Common myeloid progenitor, CD34-positive (primary cell): Measurements from ENCODE around the gene SHC1.

ENCODE experiments used
- CTCF ChIA-PET: fragments of 350-600 bp; sonication (Branson Sonifier 250); formaldehyde crosslinking; loops from one replicate; lab custom pipeline; 2021; ENCODE audit warnings: antibody characterized with exemption; lab: Charles Lee
- POLR2A ChIA-PET: fragments of 350-600 bp; sonication (Branson Sonifier 250); formaldehyde crosslinking; loops from one replicate; lab custom pipeline; 2021; ENCODE audit warnings: antibody characterized with exemption; lab: Charles Lee
- DNase-seq, 3 donors: peaks; one replicate each; pipeline versions ENCODE4 v3.0.0 to v3.0.0-alpha.2; 2013
- H3K27ac ChIP-seq, 2 experiments: 1 replicate in 1 of 2; 2 replicates in 1 of 2; pipeline ENCODE4 v1.7.0; 2013; ENCODE audit warnings: inconsistent platforms in 2 of 2, low read length in 2 of 2, mild to moderate bottlenecking in 2 of 2, low read depth in 1 of 2, moderate library complexity in 1 of 2; ENCODE audit not compliant: severe bottlenecking in 2 of 2, insufficient read depth in 1 of 2, poor library complexity in 1 of 2
- H3K27me3 ChIP-seq, 5 experiments: replicated peaks in 2 of 5; 1 replicate in 3 of 5; 2 replicates in 2 of 5; pipeline versions ENCODE4 v1.6.1 to v1.7.0; 2013; ENCODE audit warnings: low read length in 4 of 5, mild to moderate bottlenecking in 2 of 5, moderate library complexity in 2 of 5, inconsistent platforms in 1 of 5; ENCODE audit not compliant: insufficient read depth in 5 of 5, control insufficient read depth in 4 of 5
- H3K36me3 ChIP-seq, 4 experiments: 1 replicate in 2 of 4; 2 replicates in 2 of 4; pipeline versions ENCODE4 v1.6.1 to v1.7.0; 2013; ENCODE audit warnings: low read length in 3 of 4, control low read depth in 1 of 4, mild to moderate bottlenecking in 1 of 4; ENCODE audit not compliant: control insufficient read depth in 4 of 4, insufficient read depth in 4 of 4
- H3K4me1 ChIP-seq, 4 experiments: 1 replicate in 3 of 4; 2 replicates in 1 of 4; pipeline versions ENCODE4 v1.6.1 to v1.7.1; 2013; ENCODE audit warnings: low read length in 3 of 4, mild to moderate bottlenecking in 3 of 4, control low read depth in 1 of 4, inconsistent platforms in 1 of 4, moderate library complexity in 1 of 4; ENCODE audit not compliant: control insufficient read depth in 4 of 4, insufficient read depth in 4 of 4; ENCODE audit errors: control extremely low read depth in 1 of 4
- H3K4me3 ChIP-seq, 7 experiments: 1 replicate in 4 of 7; 2 replicates in 3 of 7; pipeline versions ENCODE4 v1.5.1 to v1.7.0; 2013; ENCODE audit warnings: mild to moderate bottlenecking in 7 of 7, low read length in 6 of 7, moderate library complexity in 6 of 7, inconsistent platforms in 2 of 7, low read depth in 2 of 7, control low read depth in 1 of 7; ENCODE audit not compliant: insufficient read depth in 4 of 7, control insufficient read depth in 1 of 7; ENCODE audit errors: extremely low read depth in 1 of 7
- H3K9me3 ChIP-seq, 5 experiments: 1 replicate in 4 of 5; 2 replicates in 1 of 5; pipeline versions ENCODE4 v1.6.1 to v1.7.1; 2013; ENCODE audit warnings: low read length in 4 of 5, mild to moderate bottlenecking in 2 of 5, inconsistent platforms in 1 of 5, low read depth in 1 of 5, moderate library complexity in 1 of 5; ENCODE audit not compliant: control insufficient read depth in 4 of 5, insufficient read depth in 2 of 5; ENCODE audit errors: control extremely low read depth in 1 of 5
- WGBS: methylation state at CpG from one replicate; pipeline ENCODE4 v1.1.5; 2013; ENCODE audit not compliant: insufficient coverage; 5-methylcytosine and 5-hydroxymethylcytosine counted together

The SHC1 gene

DNA sequence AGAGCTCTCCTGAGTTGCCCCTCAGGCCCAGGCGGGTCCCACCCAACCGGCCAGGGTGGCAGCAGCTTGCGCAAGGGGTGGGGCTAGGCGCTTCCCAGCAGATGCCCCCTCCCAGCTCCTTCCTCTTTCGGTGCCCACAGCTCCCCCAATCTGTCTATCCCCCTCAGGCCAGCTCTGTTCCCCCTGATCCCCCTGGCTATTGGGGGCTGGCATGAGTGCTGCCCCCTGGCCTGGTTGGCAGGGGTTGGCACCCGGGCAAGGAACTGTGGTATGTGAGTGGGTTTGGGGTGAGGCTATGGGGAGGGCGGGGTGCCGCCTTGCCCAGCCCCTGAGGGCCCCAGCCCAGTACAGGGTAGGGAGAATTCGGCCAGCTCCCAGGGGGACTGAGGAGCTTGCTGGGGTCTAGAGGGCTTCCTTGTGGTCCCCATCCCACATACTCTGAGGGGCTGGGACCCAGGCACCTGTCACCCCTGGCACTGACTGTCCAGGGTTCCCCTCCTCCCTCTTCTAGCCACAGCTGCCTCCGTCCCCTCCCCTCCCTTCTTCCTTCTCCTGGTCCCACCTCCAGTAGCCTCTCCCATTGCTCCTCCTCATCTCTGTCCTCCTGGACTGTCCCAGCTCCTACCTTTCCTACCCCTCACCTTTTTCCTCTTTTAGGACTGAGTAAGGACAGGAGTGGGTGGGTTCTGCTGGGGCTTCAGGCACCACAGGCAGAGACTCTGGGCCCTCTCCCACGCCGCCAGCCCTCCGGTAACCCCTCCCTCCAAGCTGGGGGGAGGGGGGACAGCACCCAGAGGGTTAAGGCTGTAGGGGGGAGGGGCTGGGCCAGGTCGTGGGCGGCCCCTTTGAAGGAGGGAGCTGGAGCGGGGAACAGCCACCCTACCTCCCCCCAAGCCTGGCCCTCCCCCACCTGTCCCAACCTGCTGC, 37.7 kb upstream of the SHC1 start:
- WGBS: 59% methylated on average over 4 of the region's 16 CpGs
- peak in 2 of 3 donors; percentile 51 to 58 for DNase-seq
- CTCF ChIA-PET: interaction anchor here (0.7 to 4.2 kb wide), 11 partner anchors 9 to 72 kb away, joined by 3 to 33 read pairs (median 6); partner anchors contain the start of genes ADAM15, PBXIP1 and PMVK
- Histone ChIP-seq H3K27ac (no peak overlapping the region), H3K36me3 (no peaks in the 10 kb centered on the region), H3K4me1 (peaks cover 9 to 98% (median 87%) of the 10 kb centered on the region in 4 experiments), H3K9me3 (no peaks in the 10 kb centered on the region), H3K4me3 (peak overlapping the region in 2 of 7 experiments; percentile 7 to 11), H3K27me3 (no peaks in the 10 kb centered on the region)
- POLR2A ChIA-PET: interaction anchor here (0.7 to 1.1 kb wide), 2 partner anchors 8 to 53 kb away, joined by 3 to 4 read pairs; partner anchors contain the start of gene PBXIP1

DNA sequence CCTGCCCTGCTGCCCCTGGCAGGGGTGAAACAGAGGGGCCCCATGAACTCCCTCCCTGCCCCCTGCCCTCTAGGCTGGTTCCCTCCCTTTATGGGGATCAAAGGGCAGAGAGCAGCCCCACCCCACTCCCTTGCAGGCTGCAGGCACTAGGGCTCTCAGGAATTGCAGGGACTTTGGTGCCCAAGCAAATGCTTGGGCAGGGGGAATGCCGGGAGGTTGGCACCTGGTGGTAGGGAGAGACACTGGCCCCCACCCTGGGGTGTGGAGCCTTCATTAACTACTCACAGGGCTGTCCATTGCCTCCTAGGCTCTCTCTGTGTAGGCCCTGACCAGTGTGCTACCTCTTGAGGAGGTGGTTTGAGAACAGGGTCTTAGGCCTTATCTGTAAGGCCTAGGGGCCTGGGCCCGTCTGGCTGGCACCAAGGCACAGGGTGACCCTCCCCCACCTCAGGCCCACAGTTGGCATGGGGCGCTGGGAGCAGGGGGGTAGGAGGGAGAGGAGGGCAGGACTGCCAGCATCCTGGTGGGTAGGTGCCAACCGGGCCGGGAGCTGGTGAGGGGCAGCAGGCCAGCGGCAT, 36.8 kb upstream of the SHC1 start:
- Histone ChIP-seq H3K27me3 (no peaks in the 10 kb centered on the region), H3K27ac (no peak overlapping the region), H3K4me3 (peak overlapping the region in 1 of 7 experiments; percentile 7), H3K36me3 (no peaks in the 10 kb centered on the region), H3K4me1 (peaks cover 11 to 95% (median 83%) of the 10 kb centered on the region in 4 experiments), H3K9me3 (no peaks in the 10 kb centered on the region)
- WGBS: 70% methylated on average over 2 of the region's 6 CpGs
- no peak for DNase-seq
- CTCF ChIA-PET: interaction anchor here (0.7 to 4.2 kb wide), 12 partner anchors 7 to 71 kb away, joined by 3 to 33 read pairs (median 6); partner anchors contain the start of genes PBXIP1 and PMVK
- POLR2A ChIA-PET: interaction anchor here (0.7 to 1.1 kb wide), 2 partner anchors 8 to 52 kb away, joined by 3 to 4 read pairs; partner anchors contain the start of gene PBXIP1

GRCh38 chr1:155006601-155007101, 36.1 kb upstream of the SHC1 start:
- no peak overlapping the region for H3K4me3 ChIP-seq
- POLR2A ChIA-PET: interaction anchor here (0.7 kb wide), 2 partner anchors 33 to 37 kb away, joined by 3 read pairs; no protein-coding TSS in a partner anchor
- H3K36me3 ChIP-seq: no peaks in the 10 kb centered on the region
- H3K27me3 ChIP-seq: no peaks in the 10 kb centered on the region
- no peaks in the 10 kb centered on the region for H3K9me3 ChIP-seq
- H3K4me1 ChIP-seq: peaks cover 11 to 91% (median 78%) of the 10 kb centered on the region in 4 experiments
- CTCF ChIA-PET: interaction anchor here (0.7 to 4.2 kb wide), 8 partner anchors 8 to 38 kb away, joined by 3 to 33 read pairs (median 8); no protein-coding TSS in a partner anchor
- DNase-seq: peak; percentile 34 to 74 (median 68)
- H3K27ac ChIP-seq: no peak overlapping the region
- no CpG with 5 or more reads among the region's 2 CpGs for WGBS

- Histone ChIP-seq H3K27ac (peak overlapping the region in 1 of 2 experiments; percentile 78), H3K4me1 (peaks cover 11 to 90% (median 79%) of the 10 kb centered on the region in 4 experiments), H3K9me3 (no peaks in the 10 kb centered on the region), H3K4me3 (peak overlapping the region in 3 of 7 experiments; percentile 32 to 95 (median 37)), H3K27me3 (no peaks in the 10 kb centered on the region), H3K36me3 (no peaks in the 10 kb centered on the region)
- 100% methylated on average over 1 of the region's 17 CpGs for WGBS
- DNase-seq: no peak
- ChIA-PET POLR2A (interaction anchor here (0.7 kb wide), 2 partner anchors 34 to 36 kb away, joined by 3 read pairs; no protein-coding TSS in a partner anchor), CTCF (interaction anchor here (0.7 to 14.0 kb wide), 8 partner anchors 9 to 34 kb away, joined by 3 to 320 read pairs (median 9); partner anchors contain the start of genes CKS1B, FLAD1 and SHC1)
Observed at GRCh38 chr1:155005076-155006011, 34.8 kb upstream of the SHC1 start.

DNA sequence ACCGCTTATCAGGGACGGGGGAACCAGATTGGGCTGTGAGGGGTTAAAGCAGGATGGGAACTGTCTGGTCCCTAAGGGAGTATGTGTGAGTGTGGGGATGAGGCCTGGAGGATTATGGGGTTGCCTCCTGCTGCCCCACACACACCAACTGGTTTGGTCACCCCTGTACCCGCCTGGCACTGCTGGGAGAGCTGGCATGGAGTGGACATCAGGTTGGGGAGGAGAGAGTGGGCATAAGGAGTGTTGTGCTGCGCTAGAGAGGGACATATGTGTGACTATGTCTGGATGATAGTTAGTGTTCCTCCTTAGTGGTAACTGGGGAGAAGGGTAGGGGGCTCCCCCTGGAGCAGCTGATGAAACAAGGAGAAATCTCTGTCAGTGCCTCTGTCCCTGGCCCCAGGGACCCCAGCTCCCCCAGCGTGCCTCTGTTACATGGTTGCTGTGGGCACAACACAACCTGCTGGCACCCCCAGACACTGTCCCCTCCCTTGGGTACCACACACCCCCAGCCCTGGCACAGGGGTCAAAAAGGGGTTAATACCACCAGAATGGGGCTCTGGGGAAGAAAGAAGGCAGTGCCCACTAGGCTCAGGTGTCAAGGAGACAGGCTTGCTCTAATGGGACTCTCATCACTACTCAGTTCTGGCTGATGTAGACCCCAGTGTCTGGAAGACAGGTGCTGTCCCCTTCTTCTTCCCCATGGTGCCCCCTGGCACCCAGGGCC, 34.0 kb upstream of the SHC1 start:
- Histone ChIP-seq H3K4me3 (peak overlapping the region in 6 of 7 experiments; percentile 23 to 95 (median 85)), H3K36me3 (no peaks in the 10 kb centered on the region), H3K9me3 (no peaks in the 10 kb centered on the region), H3K27me3 (no peaks in the 10 kb centered on the region), H3K27ac (peak overlapping the region in 1 of 2 experiments; percentile 78), H3K4me1 (peaks cover 14 to 90% (median 82%) of the 10 kb centered on the region in 4 experiments)
- no peak for DNase-seq
- 88% methylated on average over 3 of the region's 5 CpGs for WGBS
- POLR2A ChIA-PET: no interaction called here
- CTCF ChIA-PET: interaction anchor here (0.8 to 14.0 kb wide), 4 partner anchors 13 to 40 kb away, joined by 3 to 320 read pairs (median 118); partner anchors contain the start of genes CKS1B, FLAD1 and SHC1
